Progenitor cell of endocrine pancreas (in vitro differentiated cells): Measurements from ENCODE around the gene LCN6. TPM values are rescaled to one million over a fixed set of nuclear protein-coding genes. Genes with fewer than 3 reads are reported as not detected.

Experiments used
- DNase-seq: peaks from one replicate; pipeline ENCODE4 v3.0.0; 2021; ENCODE audit warnings: low spot score; ENCODE audit not compliant: unreplicated experiment
- H3K27ac Mint-ChIP-seq: 2 replicates; pipeline ENCODE4 v1.8.0; 2021; ENCODE audit warnings: mild to moderate bottlenecking, moderate library complexity, mixed read lengths
- H3K27me3 Mint-ChIP-seq: 2 replicates; pipeline ENCODE4 v1.8.0; 2021; ENCODE audit warnings: mixed read lengths
- H3K36me3 Mint-ChIP-seq: 2 replicates; pipeline ENCODE4 v1.8.0; 2022; ENCODE audit warnings: mixed read lengths; ENCODE audit not compliant: insufficient read depth
- H3K4me1 Mint-ChIP-seq: 2 replicates; pipeline ENCODE4 v1.8.0; 2021; ENCODE audit warnings: low read depth, mixed read lengths
- H3K4me3 Mint-ChIP-seq: 2 replicates; pipeline ENCODE4 v1.8.0; 2021; ENCODE audit warnings: low read depth, mild to moderate bottlenecking, moderate library complexity, mixed read lengths
- H3K9me3 Mint-ChIP-seq: 2 replicates; pipeline ENCODE4 v1.8.0; 2021; ENCODE audit warnings: low read depth, mixed read lengths
- total RNA-seq: library from RNA; stranded (reverse); gene quantifications from 2 replicates; pipeline ENCODE4 v1.2.1, GENCODE V29; 2021
- TF ChIP-seq, protein P1 (sequence below): fragments of 200-600 bp; sonication (generic); IDR thresholded peaks from one replicate; pipeline ENCODE4 v1.5.0; 2021; ENCODE audit warnings: antibody characterized with exemption, mild to moderate bottlenecking; ENCODE audit not compliant: unreplicated experiment

Gene LCN6
- total RNA-seq, 1 donor from 2014 or later = not detected

DNA sequence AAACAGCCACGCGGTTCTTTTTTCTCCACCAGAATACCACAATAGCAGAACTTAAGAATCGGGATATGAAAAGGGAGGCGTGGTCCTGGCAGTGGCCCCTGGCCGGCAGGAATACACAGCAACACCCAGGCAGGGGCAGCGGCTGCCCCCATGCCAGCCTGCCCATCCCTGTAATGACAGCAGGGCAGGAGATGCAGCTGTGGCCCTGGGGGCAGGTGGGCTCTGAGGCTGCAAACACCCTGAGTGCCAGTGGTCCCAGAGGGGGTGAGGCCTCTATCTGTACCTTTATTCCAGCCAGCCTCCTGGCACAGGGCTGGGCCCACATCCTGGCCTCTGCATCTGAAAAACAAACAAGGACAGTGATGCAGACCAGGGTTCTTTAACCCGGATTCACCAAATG is 23.6 kb downstream of the LCN6 start:
- Mint-ChIP-seq H3K9me3 (no peaks in the 10 kb centered on the region), H3K27me3 (peaks cover 6% of the 10 kb centered on the region), H3K4me1 (peaks cover 20% of the 10 kb centered on the region), H3K27ac (no peak overlapping the region), H3K4me3 (no peak overlapping the region), H3K36me3 (peaks cover 14% of the 10 kb centered on the region)
- TF ChIP-seq, protein P1, sequence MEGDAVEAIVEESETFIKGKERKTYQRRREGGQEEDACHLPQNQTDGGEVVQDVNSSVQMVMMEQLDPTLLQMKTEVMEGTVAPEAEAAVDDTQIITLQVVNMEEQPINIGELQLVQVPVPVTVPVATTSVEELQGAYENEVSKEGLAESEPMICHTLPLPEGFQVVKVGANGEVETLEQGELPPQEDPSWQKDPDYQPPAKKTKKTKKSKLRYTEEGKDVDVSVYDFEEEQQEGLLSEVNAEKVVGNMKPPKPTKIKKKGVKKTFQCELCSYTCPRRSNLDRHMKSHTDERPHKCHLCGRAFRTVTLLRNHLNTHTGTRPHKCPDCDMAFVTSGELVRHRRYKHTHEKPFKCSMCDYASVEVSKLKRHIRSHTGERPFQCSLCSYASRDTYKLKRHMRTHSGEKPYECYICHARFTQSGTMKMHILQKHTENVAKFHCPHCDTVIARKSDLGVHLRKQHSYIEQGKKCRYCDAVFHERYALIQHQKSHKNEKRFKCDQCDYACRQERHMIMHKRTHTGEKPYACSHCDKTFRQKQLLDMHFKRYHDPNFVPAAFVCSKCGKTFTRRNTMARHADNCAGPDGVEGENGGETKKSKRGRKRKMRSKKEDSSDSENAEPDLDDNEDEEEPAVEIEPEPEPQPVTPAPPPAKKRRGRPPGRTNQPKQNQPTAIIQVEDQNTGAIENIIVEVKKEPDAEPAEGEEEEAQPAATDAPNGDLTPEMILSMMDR = no peak
- no peak for DNase-seq

GRCh38 chr9:136723989-136724388 is 24.3 kb downstream of the LCN6 start:
- TF ChIP-seq, protein P1 = no peak
- Mint-ChIP-seq H3K4me3 (no peak overlapping the region), H3K27ac (peak overlapping the region; percentile 13)

GRCh38 chr9:136723362-136723976 is 24.9 kb downstream of the LCN6 start:
- no peaks in the 10 kb centered on the region for H3K27me3 Mint-ChIP-seq
- peaks cover 14% of the 10 kb centered on the region for H3K36me3 Mint-ChIP-seq
- peaks cover 20% of the 10 kb centered on the region for H3K4me1 Mint-ChIP-seq
- H3K27ac Mint-ChIP-seq = no peak overlapping the region
- DNase-seq = no peak
- TF ChIP-seq, protein P1 = no peak
- H3K4me3 Mint-ChIP-seq = no peak overlapping the region
- H3K9me3 Mint-ChIP-seq = no peaks in the 10 kb centered on the region

More at GRCh38 chr9:136723989-136724388, 24.3 kb downstream of the LCN6 start:
- Mint-ChIP-seq H3K4me1 (peaks cover 20% of the 10 kb centered on the region), H3K27me3 (no peaks in the 10 kb centered on the region), H3K9me3 (no peaks in the 10 kb centered on the region), H3K36me3 (peaks cover 14% of the 10 kb centered on the region)
- no peak for DNase-seq

- no peak overlapping the region for H3K4me3 Mint-ChIP-seq
- no peak for DNase-seq
- H3K36me3 Mint-ChIP-seq = peaks cover 14% of the 10 kb centered on the region
Observed at GRCh38 chr9:136722969-136723356, 25.4 kb downstream of the LCN6 start.

GRCh38 chr9:136722093-136722968 is 26.0 kb downstream of the LCN6 start:
- TF ChIP-seq, protein P1 = no peak
- Mint-ChIP-seq H3K36me3 (peaks cover 14% of the 10 kb centered on the region), H3K4me1 (peaks cover 19% of the 10 kb centered on the region), H3K27ac (no peak overlapping the region), H3K4me3 (no peak overlapping the region), H3K9me3 (no peaks in the 10 kb centered on the region), H3K27me3 (no peaks in the 10 kb centered on the region)
- no peak for DNase-seq

More at GRCh38 chr9:136722969-136723356, 25.4 kb downstream of the LCN6 start:
- Mint-ChIP-seq H3K27me3 (no peaks in the 10 kb centered on the region), H3K4me1 (peaks cover 20% of the 10 kb centered on the region), H3K27ac (no peak overlapping the region), H3K9me3 (no peaks in the 10 kb centered on the region)
- TF ChIP-seq, protein P1 = no peak
